SK-N-SH (cell line): ENCODE measurements around the gene BCAS4. TPM values are rescaled to one million over a fixed set of nuclear protein-coding genes. Genes with fewer than 3 reads are reported as not detected.

Experiments used
- CTCF ChIA-PET: fragments of 300-600, 350-600 bp; formaldehyde crosslinking; extraction: SDS; loops from one replicate; lab custom pipeline; 2021; lab: Yijun Ruan, JAX
- POLR2A ChIA-PET: fragments of 350-600 bp; sonication (Branson Sonifier 250); formaldehyde crosslinking; extraction: SDS; loops from one replicate; lab custom pipeline; 2020; ENCODE audit warnings: antibody characterized with exemption, inconsistent platforms; lab: Yijun Ruan, JAX
- DNase-seq: peaks from one replicate; pipeline ENCODE4 v3.0.0; 2012
- H2AFZ ChIP-seq: fragments of 200-600 bp; sonication (generic); 2 replicates; pipeline ENCODE4 v1.8.1; 2016; ENCODE audit warnings: antibody characterized with exemption, mild to moderate bottlenecking, low read depth
- H3F3A ChIP-seq: fragments of 200-600 bp; sonication (generic); replicated peaks from 2 replicates; pipeline ENCODE3; 2016; ENCODE audit warnings: antibody characterized with exemption, mild to moderate bottlenecking; ENCODE audit not compliant: insufficient read depth
- H3K27ac ChIP-seq, 2 experiments: fragments of 200-500 bp in 1 of 2; fragments of 200-600 bp in 1 of 2; sonication (Bioruptor generic) in 1 of 2; sonication (generic), shearing (Covaris generic) in 1 of 2; 2 replicates each; pipeline versions ENCODE4 v1.5.1 to v1.6.1; 2014 to 2016; ENCODE audit warnings: low read depth in 2 of 2, inconsistent platforms in 1 of 2, low read length in 1 of 2, mild to moderate bottlenecking in 1 of 2, mixed read lengths in 1 of 2
- H3K27me3 ChIP-seq: fragments of 200-600 bp; sonication (generic), shearing (Covaris generic); 2 replicates; pipeline ENCODE4 v1.6.1; 2016; ENCODE audit warnings: mixed run types; ENCODE audit not compliant: insufficient read depth
- H3K36me3 ChIP-seq, 2 experiments: fragments of 200-500 bp in 1 of 2; fragments of 200-600 bp in 1 of 2; sonication (Bioruptor generic) in 1 of 2; sonication (generic) in 1 of 2; replicated peaks in 1 of 2; 2 replicates each; pipeline versions ENCODE3 to v1.5.1; 2014 to 2016; ENCODE audit warnings: low read length in 1 of 2, mild to moderate bottlenecking in 1 of 2; ENCODE audit not compliant: insufficient read depth in 2 of 2, control insufficient read depth in 1 of 2
- H3K4me1 ChIP-seq, 2 experiments: fragments of 200-500 bp in 1 of 2; fragments of 200-600 bp in 1 of 2; sonication (Bioruptor generic) in 1 of 2; sonication (generic), shearing (Covaris generic) in 1 of 2; 2 replicates each; pipeline versions ENCODE4 v1.5.1 to v1.6.1; 2014 to 2016; ENCODE audit warnings: low read depth in 1 of 2, low read length in 1 of 2, mixed run types in 1 of 2; ENCODE audit not compliant: insufficient read depth in 2 of 2, control insufficient read depth in 1 of 2
- H3K4me2 ChIP-seq: fragments of 200-600 bp; sonication (generic), shearing (Covaris generic); 2 replicates; pipeline ENCODE4 v1.6.1; 2017; ENCODE audit warnings: mixed run types
- H3K4me3 ChIP-seq, 2 experiments: fragments of 200-500 bp in 1 of 2; fragments of 200-600 bp in 1 of 2; sonication (Bioruptor generic) in 1 of 2; sonication (generic), shearing (Covaris generic) in 1 of 2; 2 replicates each; pipeline versions ENCODE4 v1.5.1 to v1.8.1; 2014 to 2016; ENCODE audit warnings: low read depth in 2 of 2, inconsistent platforms in 1 of 2, low read length in 1 of 2, mild to moderate bottlenecking in 1 of 2, mixed read lengths in 1 of 2, moderate library complexity in 1 of 2
- H3K79me2 ChIP-seq: fragments of 200-600 bp; sonication (generic); 2 replicates; pipeline ENCODE4 v1.8.1; 2017; ENCODE audit warnings: mild to moderate bottlenecking; ENCODE audit not compliant: insufficient read depth
- H3K9ac ChIP-seq: fragments of 200-600 bp; sonication (generic); 2 replicates; pipeline ENCODE4 v1.6.1; 2017; ENCODE audit warnings: mixed run types
- H3K9me2 ChIP-seq: fragments of 200-600 bp; sonication (generic); 2 replicates; pipeline ENCODE4 v1.6.1; 2017; ENCODE audit warnings: mixed run types
- H3K9me3 ChIP-seq: fragments of 200-600 bp; sonication (generic); 2 replicates; pipeline ENCODE4 v1.6.1; 2017; ENCODE audit warnings: mixed run types, mild to moderate bottlenecking, moderate library complexity
- H4K20me1 ChIP-seq: fragments of 200-600 bp; sonication (generic); 2 replicates; pipeline ENCODE4 v1.6.1; 2017; ENCODE audit warnings: mild to moderate bottlenecking, mixed run types; ENCODE audit not compliant: insufficient read depth
- CHD2 ChIP-seq: fragments of 150-350 bp; IDR thresholded peaks from 2 replicates; pipeline ENCODE4 v1.6.1; 2018; ENCODE audit warnings: low read length; ENCODE audit not compliant: partially characterized antibody
- EZH2phosphoT487 ChIP-seq: fragments of 200-600 bp; sonication (generic); IDR thresholded peaks from 2 replicates; pipeline ENCODE4 v1.6.1; 2017; ENCODE audit warnings: low read depth, mixed run types, mild to moderate bottlenecking, antibody characterized with exemption, moderate library complexity, borderline replicate concordance
- MAX ChIP-seq: IDR thresholded peaks from 2 replicates; pipeline ENCODE4 v1.4.0; 2012; ENCODE audit warnings: low read depth
- RAD21 ChIP-seq: IDR thresholded peaks from 2 replicates; pipeline ENCODE4 v1.6.1; 2012; ENCODE audit warnings: mild to moderate bottlenecking, low read length
- RCOR1 ChIP-seq: fragments of 150-350 bp; IDR thresholded peaks from 2 replicates; pipeline ENCODE4 v1.6.1; 2017; ENCODE audit warnings: antibody characterized with exemption, low read length
- RFX5 ChIP-seq: IDR thresholded peaks from 2 replicates; pipeline ENCODE4 v1.6.1; 2012; ENCODE audit warnings: mild to moderate bottlenecking, improper control_type of control experiment, low read length
- SIN3A ChIP-seq: IDR thresholded peaks from 2 replicates; pipeline ENCODE4 v1.6.1; 2012; ENCODE audit warnings: low read depth, mild to moderate bottlenecking, low read length, moderate library complexity, borderline replicate concordance
- TEAD4 ChIP-seq: IDR thresholded peaks from 2 replicates; pipeline ENCODE4 v1.4.0; 2012; ENCODE audit warnings: mild to moderate bottlenecking, borderline replicate concordance; ENCODE audit not compliant: insufficient read depth
- WGBS: methylation state at CpG from one replicate; pipeline ENCODE4 v1.1.6; 2017; ENCODE audit warnings: low lambda C conversion rate; 5-methylcytosine and 5-hydroxymethylcytosine counted together
- polyA plus RNA-seq, 3 experiments: library from polyadenylated mRNA; depleted of rRNA; stranded (reverse); fragments of >200 nt; gene quantifications; 2 replicates each; pipeline ENCODE4 v1.2.3, GENCODE V29; 2012
- TF ChIP-seq, protein P1 (sequence below): fragments of 200-600 bp; sonication (generic); IDR thresholded peaks from 2 replicates; pipeline ENCODE4 v1.6.1; 2017; ENCODE audit warnings: antibody characterized with exemption, mild to moderate bottlenecking, moderate library complexity
- TF ChIP-seq, protein P2 (sequence below): fragments of 150-350 bp; IDR thresholded peaks from 2 replicates; pipeline ENCODE4 v1.6.1; 2017; ENCODE audit warnings: antibody characterized with exemption, low read length, low read depth, borderline replicate concordance
- TF ChIP-seq, protein P3 (sequence below): IDR thresholded peaks from 2 replicates; pipeline ENCODE4 v1.4.0; 2012; ENCODE audit warnings: low read depth, borderline replicate concordance
- TF ChIP-seq, protein P4 (sequence below): fragments of 150-350 bp; IDR thresholded peaks from 2 replicates; pipeline ENCODE4 v1.6.1; 2016; ENCODE audit warnings: mild to moderate bottlenecking, low read depth, low read length

BCAS4 gene
- polyA plus RNA-seq, 1 of the 3 experiments (the other 2 are of a cell fraction) = 43.8 TPM

GRCh38 chr20:50745634-50746137 is 49.2 kb upstream of the BCAS4 start (continued):
- TF ChIP-seq TEAD4 (no peak), EZH2phosphoT487 (no peak)
- TF ChIP-seq, protein P1, sequence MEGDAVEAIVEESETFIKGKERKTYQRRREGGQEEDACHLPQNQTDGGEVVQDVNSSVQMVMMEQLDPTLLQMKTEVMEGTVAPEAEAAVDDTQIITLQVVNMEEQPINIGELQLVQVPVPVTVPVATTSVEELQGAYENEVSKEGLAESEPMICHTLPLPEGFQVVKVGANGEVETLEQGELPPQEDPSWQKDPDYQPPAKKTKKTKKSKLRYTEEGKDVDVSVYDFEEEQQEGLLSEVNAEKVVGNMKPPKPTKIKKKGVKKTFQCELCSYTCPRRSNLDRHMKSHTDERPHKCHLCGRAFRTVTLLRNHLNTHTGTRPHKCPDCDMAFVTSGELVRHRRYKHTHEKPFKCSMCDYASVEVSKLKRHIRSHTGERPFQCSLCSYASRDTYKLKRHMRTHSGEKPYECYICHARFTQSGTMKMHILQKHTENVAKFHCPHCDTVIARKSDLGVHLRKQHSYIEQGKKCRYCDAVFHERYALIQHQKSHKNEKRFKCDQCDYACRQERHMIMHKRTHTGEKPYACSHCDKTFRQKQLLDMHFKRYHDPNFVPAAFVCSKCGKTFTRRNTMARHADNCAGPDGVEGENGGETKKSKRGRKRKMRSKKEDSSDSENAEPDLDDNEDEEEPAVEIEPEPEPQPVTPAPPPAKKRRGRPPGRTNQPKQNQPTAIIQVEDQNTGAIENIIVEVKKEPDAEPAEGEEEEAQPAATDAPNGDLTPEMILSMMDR = no peak

DNA sequence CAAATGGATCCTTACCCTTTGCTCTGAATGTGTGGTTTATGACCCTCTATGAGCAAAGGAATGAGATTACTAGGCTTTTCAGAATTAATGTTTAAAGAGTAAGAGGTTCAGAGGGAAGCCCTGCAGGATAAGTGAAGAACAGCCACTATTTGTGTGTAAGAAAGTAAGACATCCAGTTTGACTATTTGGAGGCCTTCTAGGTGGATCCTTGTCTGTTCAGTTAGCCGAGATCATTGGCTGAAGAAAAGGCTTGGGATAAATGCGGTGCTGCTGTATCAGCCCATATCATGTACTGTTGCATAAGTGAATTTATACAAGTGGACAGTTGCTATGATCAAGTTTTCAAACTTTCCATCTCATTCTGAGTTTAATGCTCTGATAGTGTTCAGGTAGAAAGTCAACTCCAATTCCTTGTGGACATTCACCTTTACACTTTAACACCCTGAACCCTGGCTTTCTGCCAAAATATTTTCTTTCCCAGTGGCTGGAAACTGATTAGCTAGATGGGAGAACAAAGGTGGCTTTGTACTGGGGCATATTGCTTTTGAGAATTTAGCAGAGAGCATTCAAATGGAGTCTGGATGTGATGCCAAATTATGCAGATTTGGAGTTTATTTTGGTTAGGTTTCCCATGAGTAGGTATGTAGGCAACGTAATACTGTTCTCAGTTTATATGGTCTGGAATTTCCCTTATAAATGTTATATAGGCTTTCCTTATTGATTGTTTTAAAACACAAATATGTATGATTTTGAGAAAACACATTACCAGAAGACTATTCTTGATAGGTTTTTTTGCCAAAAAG is 48.5 kb upstream of the BCAS4 start:
- no peak overlapping the region for H2AFZ ChIP-seq
- H3K4me2 ChIP-seq = no peak overlapping the region
- no peak overlapping the region for H3K9ac ChIP-seq
- no peaks in the 10 kb centered on the region for H3K27me3 ChIP-seq
- H3K4me1 ChIP-seq = peaks cover 12 to 33% of the 10 kb centered on the region in 2 experiments
- 92% methylated on average over 3 of the region's 3 CpGs for WGBS
- peaks cover 9% of the 10 kb centered on the region for H3F3A ChIP-seq
- no peaks in the 10 kb centered on the region for H3K9me2 ChIP-seq
- peaks cover 0 to 7% of the 10 kb centered on the region in 2 experiments for H3K36me3 ChIP-seq
- no peak for TF ChIP-seq RCOR1
- no peak for TF ChIP-seq SIN3A
- TF ChIP-seq RAD21 = no peak
- TF ChIP-seq, protein P1 = no peak
- TF ChIP-seq, protein P2, sequence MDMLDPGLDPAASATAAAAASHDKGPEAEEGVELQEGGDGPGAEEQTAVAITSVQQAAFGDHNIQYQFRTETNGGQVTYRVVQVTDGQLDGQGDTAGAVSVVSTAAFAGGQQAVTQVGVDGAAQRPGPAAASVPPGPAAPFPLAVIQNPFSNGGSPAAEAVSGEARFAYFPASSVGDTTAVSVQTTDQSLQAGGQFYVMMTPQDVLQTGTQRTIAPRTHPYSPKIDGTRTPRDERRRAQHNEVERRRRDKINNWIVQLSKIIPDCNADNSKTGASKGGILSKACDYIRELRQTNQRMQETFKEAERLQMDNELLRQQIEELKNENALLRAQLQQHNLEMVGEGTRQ = no peak
- TF ChIP-seq, protein P3, sequence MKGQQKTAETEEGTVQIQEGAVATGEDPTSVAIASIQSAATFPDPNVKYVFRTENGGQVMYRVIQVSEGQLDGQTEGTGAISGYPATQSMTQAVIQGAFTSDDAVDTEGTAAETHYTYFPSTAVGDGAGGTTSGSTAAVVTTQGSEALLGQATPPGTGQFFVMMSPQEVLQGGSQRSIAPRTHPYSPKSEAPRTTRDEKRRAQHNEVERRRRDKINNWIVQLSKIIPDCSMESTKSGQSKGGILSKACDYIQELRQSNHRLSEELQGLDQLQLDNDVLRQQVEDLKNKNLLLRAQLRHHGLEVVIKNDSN = no peak
- no peak for TF ChIP-seq RFX5
- TF ChIP-seq, protein P4, sequence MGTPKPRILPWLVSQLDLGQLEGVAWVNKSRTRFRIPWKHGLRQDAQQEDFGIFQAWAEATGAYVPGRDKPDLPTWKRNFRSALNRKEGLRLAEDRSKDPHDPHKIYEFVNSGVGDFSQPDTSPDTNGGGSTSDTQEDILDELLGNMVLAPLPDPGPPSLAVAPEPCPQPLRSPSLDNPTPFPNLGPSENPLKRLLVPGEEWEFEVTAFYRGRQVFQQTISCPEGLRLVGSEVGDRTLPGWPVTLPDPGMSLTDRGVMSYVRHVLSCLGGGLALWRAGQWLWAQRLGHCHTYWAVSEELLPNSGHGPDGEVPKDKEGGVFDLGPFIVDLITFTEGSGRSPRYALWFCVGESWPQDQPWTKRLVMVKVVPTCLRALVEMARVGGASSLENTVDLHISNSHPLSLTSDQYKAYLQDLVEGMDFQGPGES = no peak
- no peak for TF ChIP-seq MAX
- TF ChIP-seq CHD2 = no peak
- TF ChIP-seq, all 33 proteins: peak for 0
- Histone ChIP-seq H3K79me2 (no peaks in the 10 kb centered on the region), H3K27ac (no peak overlapping the region), H3K4me3 (no peak overlapping the region), H4K20me1 (no peaks in the 10 kb centered on the region), H3K9me3 (no peaks in the 10 kb centered on the region)
- POLR2A ChIA-PET = no interaction called here
- CTCF ChIA-PET = interaction anchor here (1.5 to 2.3 kb wide), 3 partner anchors 11 to 118 kb away, joined by 3 to 7 read pairs (median 6); no protein-coding TSS in a partner anchor
- no peak for DNase-seq
